Keratinocyte (primary cell): Measurements from ENCODE around the gene FZD2.

ENCODE experiments used
- EZH2 ChIP-seq: IDR thresholded peaks from one replicate; pipeline ENCODE4 v1.6.1; 2012; ENCODE audit warnings: inconsistent platforms, mild to moderate bottlenecking, low read length, moderate library complexity
- TF ChIP-seq, protein P1 (sequence below), 3 experiments: IDR thresholded peaks in 1 of 3; conservative IDR thresholded peaks in 1 of 3; optimal IDR thresholded peaks in 1 of 3; 2 replicates in 2 of 3; 3 replicates in 1 of 3; pipeline versions ENCODE3 to v1.5.1; 2011; ENCODE audit warnings: low read length in 3 of 3, mild to moderate bottlenecking in 3 of 3, moderate library complexity in 2 of 3, control low read depth in 1 of 3, inconsistent platforms in 1 of 3; ENCODE audit not compliant: insufficient read depth in 2 of 3; ENCODE audit errors: extremely low read depth in 1 of 3

DNA sequence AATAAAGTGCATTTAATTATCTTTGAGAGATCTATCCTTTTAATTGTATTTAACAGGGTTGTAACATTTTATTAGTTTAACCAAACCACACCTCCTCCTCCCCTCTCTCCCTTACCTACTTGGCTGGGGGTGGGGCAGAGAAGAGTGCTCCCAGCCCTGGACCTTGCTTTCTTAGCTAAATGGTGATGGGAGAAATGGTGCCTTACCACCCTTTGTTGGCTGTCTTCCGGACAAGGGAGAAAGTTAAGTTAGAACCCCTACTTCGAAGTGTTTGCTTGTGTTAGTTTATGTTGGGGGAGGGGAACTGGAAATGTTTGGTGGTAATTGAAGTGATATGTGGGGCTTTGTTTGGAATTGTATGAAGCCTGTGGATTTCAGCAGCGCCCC, 3.9 kb downstream of the FZD2 start:
- TF ChIP-seq, protein P1, sequence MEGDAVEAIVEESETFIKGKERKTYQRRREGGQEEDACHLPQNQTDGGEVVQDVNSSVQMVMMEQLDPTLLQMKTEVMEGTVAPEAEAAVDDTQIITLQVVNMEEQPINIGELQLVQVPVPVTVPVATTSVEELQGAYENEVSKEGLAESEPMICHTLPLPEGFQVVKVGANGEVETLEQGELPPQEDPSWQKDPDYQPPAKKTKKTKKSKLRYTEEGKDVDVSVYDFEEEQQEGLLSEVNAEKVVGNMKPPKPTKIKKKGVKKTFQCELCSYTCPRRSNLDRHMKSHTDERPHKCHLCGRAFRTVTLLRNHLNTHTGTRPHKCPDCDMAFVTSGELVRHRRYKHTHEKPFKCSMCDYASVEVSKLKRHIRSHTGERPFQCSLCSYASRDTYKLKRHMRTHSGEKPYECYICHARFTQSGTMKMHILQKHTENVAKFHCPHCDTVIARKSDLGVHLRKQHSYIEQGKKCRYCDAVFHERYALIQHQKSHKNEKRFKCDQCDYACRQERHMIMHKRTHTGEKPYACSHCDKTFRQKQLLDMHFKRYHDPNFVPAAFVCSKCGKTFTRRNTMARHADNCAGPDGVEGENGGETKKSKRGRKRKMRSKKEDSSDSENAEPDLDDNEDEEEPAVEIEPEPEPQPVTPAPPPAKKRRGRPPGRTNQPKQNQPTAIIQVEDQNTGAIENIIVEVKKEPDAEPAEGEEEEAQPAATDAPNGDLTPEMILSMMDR (optimal IDR thresholded peaks at IDR 0.05 in 1 of 3, IDR thresholded peaks at IDR 0.05 in 1 of 3, conservative IDR thresholded peaks at IDR 0.05 in 1 of 3; ENCODE audit: extremely low read depth in 1 of 3, insufficient read depth in 2 of 3, low read length in 3 of 3): no peak
- no peak for TF ChIP-seq EZH2
